CD1c-positive myeloid dendritic cell (primary cell): ENCODE measurements around the gene PCP4L1.
A peak's percentile ranks its signal among the peaks of the same experiment; 100 is the strongest.
"Not testable (repeated sequence)": the region's sequence is repeated elsewhere in the genome, so short reads cannot be mapped to it uniquely, and the experiment has no call there.

ENCODE experiments used
- DNase-seq: peaks from one replicate; pipeline ENCODE4 v3.0.0-alpha.2; 2016; ENCODE audit errors: extremely low spot score

PCP4L1 gene

GRCh38 chr1:161228032-161228431, 30.5 kb upstream of the PCP4L1 start:
- no peak for DNase-seq

DNA sequence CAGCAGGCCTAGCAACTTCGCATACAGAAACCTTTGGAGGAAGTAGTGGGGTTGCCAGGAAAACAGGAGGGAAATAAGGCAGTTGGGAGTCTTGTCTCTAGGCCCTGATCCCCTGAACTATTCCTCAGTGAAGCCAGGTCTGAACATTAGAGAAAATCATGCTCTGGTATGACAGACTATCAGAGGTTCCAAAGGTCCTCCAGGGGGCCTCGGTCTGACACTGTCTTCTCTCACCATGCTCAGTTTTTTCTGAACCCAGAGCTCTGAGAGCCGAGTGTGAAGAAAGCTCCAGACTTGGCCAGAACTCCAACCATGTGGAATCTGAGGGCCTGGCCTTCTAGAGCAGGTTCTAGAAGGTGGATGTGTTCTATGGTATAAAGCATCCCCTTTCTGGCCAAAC, 28.6 kb upstream of the PCP4L1 start:
- DNase-seq, result no peak

DNA sequence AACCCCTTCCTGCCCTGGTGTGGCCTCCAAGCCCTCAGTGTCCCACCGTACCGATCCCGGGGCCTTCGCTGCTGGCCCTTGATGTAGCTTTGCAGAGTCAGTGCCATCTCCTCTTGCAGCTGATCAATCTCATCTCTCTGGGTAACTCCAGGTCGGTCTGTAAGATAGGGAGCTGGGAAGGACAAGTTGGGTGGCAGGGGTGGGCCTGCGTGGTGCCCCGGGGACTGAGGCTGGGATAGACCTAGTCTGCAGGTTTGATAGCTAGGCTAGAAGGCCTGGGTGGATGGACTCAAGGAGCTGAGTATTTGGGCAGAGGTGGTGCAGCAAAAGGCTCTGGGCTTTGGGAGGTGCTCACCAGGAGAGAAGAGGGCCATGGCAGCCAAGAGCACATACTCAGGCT, 27.8 kb upstream of the PCP4L1 start:
- DNase-seq, result no peak

DNA sequence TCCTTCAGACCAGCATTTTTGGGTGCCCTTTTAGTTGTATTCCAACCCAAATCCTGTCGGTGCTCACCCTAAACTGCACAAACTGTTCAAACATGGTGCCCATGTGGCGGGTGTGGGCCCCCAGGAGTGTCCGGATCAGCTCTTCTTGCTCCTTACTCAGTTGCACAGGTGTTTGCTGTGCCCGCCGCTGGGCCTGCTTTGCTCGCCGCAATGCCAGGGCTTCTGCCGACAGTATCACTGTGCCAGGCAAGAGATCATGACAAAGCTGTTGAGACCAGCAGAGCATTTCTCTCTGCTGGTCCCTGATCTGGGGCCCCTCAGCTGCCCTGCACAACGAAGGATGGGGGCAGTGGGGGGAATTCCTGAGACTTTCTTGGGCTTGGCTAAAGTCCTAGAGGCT, 25.4 kb upstream of the PCP4L1 start:
- no peak for DNase-seq

GRCh38 chr1:161235957-161236775, 22.4 kb upstream of the PCP4L1 start:
- no peak for DNase-seq

- no peak for DNase-seq
These were observed 20.5 kb upstream of the PCP4L1 start, which contains the start of gene NR1I3 for GRCh38 chr1:161238039-161238473. Gene NR1I3 (minus strand): TSS chr1:161238203. CDS start chr1:161236565, 1,638 bp downstream.

GRCh38 chr1:161241682-161242081, 16.9 kb upstream of the PCP4L1 start:
- peak; percentile 52 for DNase-seq

DNA sequence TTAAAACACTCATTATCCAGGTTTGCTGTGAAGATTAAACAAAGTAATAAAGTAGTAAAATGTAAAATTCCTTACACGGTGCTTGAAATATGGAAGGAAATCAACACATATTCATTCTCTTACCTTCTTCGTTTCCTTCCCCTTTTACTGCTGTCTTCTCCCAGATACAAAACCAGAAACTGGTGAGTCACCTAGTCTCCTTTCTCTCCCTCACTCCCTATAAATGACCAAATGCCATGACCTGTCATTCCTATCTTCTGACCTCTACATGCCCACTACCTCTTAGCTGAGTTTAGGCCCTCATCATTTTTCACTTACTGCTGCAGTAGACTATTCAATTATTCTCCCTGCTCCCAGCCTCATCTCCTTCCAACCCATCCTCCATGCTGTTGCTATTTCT, 16.2 kb upstream of the PCP4L1 start:
- DNase-seq, result peak; percentile 32

- no peak for DNase-seq
These were observed 13.7 kb upstream of the PCP4L1 start for GRCh38 chr1:161244888-161245287.

DNA sequence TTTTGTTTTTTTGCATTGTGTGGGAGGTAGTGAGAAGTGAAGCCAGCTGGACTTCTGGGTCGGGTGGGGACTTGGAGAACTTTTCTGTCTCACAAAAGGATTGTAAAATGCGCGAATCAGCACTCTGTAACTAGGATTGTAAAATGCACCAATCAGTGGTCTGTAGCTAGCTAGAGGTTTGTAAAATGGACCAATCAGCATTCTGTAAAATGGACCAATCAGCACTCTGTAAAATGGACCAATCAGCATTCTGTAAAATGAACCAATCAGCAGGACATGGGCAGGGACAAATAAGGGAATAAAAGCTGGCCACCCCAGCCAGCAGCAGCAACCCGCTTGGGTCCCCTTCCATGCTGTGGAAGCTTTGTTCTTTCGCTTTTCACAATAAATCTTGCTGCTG, 8.4 kb upstream of the PCP4L1 start:
- DNase-seq, result not testable (repeated sequence)

DNA sequence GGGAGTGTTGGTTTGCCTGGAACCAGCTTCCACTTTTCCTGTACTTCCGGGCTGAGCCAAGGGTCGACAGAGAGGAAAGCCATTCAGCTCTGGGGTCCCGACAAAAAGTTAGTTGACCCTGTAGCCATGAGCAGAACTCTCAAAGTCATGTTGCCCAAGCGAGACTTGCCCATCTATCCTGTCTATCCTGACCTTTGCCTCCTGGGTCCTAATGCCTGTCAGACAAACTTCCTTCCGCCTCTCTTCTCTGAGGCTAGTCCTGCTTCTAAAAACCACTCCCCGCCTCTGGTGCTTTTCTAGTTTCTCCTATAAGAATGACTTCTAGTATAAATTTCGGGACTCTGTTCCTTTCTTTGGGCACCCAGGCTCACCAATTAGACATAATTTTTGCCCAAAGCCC, 7.7 kb upstream of the PCP4L1 start:
- no peak for DNase-seq

DNA sequence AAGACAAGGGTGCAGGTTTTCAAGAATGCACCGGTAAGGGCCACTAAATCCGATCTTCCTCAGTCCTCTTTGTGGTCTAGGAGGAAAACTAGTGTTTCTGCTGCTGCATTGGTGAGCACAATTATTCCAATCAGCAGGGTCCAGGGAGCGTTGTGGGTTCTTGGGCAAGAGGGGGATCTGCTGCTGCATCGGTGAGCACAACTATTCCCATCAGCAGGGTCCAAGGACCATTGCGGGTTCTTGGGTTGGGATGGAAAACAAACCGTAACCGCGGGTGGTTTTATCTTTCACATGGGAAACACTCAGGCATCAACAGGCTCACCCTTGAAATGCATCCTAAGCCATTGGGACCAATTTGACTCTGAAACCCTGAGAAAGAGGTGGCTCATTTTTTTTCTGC, 7.0 kb upstream of the PCP4L1 start:
- no peak for DNase-seq

GRCh38 chr1:161255302-161255701, 3.2 kb upstream of the PCP4L1 start:
- not testable (repeated sequence) for DNase-seq

- not testable (repeated sequence) for DNase-seq
These were observed 2.5 kb upstream of the PCP4L1 start for GRCh38 chr1:161255955-161256520.

DNA sequence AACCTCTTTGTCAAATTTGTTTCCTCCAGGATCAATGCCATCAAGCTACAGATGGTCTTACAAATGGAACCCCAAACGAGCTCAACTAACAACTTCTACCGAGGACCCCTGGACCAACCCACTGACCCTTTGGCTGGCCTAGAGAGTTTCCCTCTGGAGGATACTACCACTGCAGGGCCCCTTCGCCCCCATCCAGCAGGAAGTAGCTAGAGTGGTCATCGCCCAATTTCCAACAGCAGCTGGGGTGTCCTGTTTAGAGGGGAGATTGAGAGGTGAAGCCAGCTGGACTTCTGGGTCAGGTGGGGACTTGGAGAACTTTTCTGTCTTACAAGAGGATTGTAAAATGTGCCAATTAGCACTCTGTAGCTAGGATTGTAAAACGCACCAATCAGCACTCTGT, 1.4 kb upstream of the PCP4L1 start:
- DNase-seq, result not testable (repeated sequence)

DNA sequence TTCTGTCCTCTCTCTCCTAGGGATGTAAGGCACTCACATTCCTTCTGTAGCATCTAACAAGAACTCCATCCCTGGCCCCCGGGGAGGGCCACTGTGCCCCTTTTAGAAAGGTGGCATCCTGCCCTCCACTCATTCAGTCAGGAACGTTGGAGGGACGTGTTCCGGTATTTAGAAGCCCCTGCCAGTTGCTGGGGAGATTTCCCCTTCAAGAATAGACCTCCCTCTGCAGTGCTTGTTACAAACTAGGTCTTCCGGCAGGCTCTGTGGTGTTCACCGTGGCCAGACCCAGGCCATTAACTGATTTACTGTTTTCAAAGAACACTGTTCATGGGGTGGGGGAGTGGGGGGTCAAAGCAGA, 779 bp downstream of the PCP4L1 start:
- DNase-seq, result no peak

- DNase-seq, result no peak
These were observed 1.2 kb downstream of the PCP4L1 start for GRCh38 chr1:161259765-161260164.

- no peak for DNase-seq
These were observed 2.1 kb downstream of the PCP4L1 start for GRCh38 chr1:161260376-161261260.

DNA sequence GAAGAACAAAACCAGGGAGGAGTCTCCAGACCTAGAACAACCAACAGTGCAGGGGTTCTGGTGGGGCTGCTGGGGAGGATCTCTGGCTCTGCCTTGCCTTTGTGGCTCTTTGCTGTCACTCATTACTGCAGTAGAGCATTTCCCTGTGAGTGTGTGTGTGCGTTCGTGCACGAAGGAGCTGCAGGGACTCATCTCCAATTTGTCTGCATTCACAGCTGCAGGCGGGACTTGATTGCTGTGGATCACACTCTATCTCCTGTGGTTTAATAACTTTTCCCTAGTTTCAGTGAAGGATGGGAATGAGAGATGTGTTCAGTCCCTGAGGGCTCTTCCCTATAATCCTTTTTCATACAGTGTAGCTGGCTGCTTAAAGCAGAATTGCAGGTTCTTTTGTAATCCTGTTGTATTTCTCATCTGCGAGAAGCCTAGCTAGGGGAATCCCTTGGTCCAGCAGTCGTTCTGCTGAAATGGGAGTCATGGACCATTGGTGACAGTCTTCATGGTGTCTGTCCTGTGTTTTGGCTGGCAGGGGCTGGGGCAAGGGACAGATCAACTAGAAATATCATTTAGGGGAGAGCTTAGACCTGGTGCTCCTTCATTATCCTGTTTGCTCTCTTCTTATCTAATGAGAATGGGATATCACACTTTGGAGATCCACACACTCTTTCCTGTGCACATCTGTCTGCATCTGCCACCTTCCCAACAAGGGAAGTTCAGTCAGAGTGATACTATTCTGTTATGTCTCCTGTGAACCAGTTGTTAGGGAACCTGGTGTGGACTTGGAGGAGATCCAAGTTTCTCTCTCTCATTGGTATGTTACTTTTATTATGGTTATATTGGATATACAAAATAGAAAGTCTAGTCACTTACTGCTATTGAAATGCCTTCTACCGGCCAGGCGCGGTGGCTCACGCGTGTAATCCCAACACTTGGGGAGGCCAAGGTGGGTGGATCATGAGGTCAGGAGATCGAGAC, 3.0 kb downstream of the PCP4L1 start:
- peak; percentile 38 for DNase-seq

DNA sequence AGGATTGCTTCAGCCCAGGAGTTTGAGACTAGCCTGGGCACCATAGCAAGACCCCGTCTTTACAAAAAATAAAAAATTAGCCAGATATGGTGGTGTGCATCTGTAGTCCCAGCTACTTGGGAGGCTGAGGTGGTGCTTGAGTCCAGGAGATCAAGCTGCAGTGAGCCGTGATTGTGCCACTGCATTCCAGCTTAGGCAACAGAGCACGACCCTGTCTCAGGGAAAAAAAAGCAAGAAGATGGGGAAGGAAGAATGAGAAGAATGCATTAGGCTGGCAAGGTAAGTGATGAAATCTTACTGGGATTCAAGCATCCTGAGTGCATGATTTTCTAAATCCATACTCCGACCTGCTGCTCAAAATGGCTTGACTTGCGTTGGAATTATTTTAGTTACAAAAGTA, 6.8 kb downstream of the PCP4L1 start:
- DNase-seq, result no peak

DNA sequence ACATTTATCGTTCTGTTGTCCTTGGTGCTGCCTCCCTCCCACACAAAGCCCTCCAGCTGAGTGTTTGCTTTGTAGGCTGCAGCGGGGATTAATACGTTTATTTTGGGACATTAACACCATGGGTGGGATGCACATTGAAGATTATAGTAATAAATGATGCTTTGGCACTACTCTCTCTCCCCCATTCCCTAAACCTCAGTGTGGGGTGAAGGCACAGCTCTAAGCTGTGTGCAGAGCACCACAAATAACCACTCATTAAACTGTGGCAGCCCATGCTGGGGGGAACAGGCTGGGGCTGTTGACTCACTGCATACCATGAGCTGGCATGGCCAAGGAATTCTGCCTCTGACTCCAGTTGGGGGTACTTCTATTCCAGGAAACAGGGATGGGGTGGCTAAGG, 7.7 kb downstream of the PCP4L1 start:
- no peak for DNase-seq
